ENCODE data around the gene FAM3B.
"Not testable (repeated sequence)": the region's sequence is repeated elsewhere in the genome, so short reads cannot be mapped to it uniquely, and the experiment has no call there.

FAM3B gene

DNA sequence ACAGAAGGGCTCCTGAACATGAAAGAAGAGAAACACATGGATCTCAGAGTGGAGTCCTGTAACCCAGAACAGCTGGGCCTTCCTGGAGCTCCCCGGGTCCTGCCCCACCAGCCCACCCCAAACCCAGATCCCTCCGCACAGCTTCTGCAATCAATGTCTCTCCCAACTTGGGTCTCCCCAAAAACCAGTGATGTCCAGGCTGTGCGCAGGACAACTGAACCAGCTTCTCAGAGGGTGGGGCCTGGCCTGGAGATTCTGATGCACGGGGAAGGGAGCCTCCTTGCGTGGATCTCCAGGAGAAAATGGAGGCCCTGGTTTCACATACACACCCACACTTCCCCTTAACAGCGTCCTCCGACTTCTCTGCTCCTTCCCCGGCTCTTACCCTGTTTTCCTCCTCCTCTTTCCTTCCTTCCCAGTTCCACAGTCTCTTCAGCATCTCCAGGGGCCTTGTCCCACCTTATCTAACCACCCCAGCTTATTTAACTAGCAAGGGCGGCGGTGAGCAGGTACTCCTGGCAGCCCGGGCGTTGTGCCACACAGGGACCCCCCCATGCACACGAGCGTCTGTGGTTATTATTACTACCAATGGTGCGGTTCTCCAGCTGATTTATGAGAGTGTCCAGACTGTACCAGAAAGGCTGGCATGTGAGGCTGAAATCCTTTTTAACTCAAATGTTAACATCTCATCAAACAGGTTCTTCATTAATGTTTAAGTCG is 34.0 kb downstream of the FAM3B start:
- DNase-seq (ENCODE audit: low read depth) = no peak

GRCh38 chr21:41357546-41357945 is 40.9 kb downstream of the FAM3B start:
- no peak for DNase-seq (ENCODE audit: low read depth)

DNA sequence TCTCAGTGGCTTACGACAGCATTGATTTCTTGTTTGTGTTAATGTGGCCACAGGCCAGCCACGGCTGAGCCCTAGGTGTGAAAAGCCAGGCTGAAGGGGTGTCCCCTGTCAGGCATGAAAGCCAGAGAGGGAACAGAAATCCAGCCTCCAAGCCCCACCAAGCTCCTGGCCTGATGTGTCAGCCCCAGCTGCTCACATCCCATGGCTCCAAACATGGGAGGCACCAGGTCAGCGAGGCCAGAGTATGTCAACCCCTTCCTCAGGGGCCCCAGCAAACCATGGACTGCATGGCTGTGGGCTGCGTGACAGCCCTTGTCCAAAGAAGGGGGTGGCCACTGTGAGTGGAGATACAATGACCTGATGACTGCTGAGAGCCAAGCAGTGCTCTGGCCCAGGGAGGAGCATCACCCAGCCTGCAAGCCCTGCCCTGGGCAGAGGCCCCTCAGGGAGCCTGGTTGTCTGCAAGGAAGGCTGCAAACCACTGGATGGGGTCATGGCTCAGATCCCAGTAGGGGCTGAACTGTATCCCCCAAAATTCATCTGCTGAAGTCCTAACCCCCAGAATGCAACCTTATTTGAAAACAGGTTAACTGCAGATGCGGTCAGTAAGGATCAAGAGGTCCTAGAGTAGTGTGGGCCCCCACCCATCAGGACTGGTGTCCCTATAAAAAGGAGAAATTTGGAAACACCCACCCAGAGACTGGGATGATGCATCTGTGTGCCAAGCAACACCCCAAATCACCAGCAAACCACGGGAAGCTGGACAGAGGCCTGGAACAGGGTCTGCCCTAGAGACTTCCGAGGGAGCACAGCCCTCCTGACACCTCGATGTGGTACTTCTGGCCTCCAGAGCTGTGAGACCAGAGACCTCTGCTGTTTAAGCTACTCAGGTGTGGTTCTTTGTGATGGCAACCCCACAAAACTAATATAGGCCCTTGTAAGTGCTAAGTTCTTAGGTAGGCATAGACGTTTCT is 41.9 kb downstream of the FAM3B start:
- DNase-seq (ENCODE audit: low read depth) = no peak

DNA sequence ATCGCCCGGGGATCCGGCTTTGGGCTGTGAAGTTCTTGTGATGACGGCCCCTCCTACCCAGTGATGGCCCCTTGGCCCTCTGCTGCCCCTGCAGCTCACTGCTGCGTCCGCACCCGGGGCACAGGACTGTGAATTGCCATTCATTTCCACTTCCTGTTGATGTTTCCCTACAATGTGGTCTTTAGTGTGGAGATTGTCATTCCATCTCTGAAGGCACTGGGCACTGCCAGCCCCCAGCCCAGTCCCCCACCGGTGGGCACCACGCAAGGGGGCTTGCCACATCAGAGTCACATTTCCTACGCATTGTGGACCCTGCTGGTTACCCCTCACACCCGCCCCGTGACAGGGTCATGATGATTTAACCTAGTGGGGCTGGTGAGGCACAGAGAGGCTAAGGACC is 42.7 kb downstream of the FAM3B start:
- DNase-seq (ENCODE audit: low read depth) = no peak

DNA sequence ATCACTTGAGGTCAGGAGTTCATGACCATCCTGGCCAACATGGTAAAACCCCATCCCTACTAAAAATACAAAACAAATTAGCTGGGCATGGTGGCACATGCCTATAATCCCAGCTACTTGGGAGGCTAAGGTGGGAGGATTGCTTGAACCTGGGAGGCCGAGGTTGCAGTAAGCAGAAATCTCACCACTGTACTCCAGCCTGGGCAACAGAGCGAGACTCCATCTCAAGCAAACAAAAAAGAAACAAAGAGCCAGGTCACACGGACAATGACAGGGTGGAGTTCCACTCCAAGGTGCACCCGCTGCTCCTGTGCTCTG is 43.1 kb downstream of the FAM3B start:
- not testable (repeated sequence) for DNase-seq (ENCODE audit: low read depth)

DNA sequence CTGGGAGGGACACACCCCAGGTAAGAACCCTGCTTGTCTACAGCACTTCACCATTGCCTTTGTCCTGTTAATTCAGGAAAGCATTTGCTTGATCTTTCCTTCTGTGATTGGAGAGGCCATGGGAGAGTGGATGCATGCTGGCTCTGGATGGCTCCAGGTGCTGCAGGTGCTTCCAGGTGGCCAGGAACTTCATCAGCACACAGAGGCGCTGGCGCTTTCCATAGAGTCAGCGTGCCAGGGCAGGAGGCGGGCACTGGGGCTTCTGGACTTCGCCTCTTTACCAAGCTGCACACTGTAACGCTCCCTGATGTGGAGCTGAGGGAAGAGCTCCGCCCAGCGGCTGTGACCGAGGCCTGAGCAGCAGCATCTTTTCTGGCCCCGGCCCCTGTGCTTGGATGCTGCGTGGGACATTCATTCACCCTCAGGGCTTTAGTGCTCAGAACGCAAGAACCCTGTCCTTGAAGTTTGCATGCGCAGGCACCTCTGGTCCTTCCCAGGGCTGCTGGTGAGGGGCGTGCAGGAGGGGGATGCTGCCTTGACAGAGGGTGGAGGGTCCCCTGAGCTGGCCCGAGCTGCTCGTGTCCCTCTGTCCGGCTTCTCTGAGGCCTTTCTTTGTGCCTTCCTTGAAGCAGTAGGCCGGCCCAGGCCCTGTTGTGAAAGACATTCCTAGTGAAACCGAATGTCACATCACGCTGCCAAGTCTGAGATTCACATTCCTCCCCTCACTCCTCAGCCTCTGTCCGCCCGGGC is 43.6 kb downstream of the FAM3B start:
- no peak for DNase-seq (ENCODE audit: low read depth)

- no peak for DNase-seq (ENCODE audit: low read depth)
Measured at GRCh38 chr21:41361053-41361785, 44.6 kb downstream of the FAM3B start.

GRCh38 chr21:41361786-41362604 is 45.4 kb downstream of the FAM3B start, which contains the start of gene MX2:
Gene MX2 (plus strand): TSS chr21:41362027. CDS start chr21:41376907, 14,880 bp downstream.
- DNase-seq (ENCODE audit: low read depth) = peak; percentile 71

DNA sequence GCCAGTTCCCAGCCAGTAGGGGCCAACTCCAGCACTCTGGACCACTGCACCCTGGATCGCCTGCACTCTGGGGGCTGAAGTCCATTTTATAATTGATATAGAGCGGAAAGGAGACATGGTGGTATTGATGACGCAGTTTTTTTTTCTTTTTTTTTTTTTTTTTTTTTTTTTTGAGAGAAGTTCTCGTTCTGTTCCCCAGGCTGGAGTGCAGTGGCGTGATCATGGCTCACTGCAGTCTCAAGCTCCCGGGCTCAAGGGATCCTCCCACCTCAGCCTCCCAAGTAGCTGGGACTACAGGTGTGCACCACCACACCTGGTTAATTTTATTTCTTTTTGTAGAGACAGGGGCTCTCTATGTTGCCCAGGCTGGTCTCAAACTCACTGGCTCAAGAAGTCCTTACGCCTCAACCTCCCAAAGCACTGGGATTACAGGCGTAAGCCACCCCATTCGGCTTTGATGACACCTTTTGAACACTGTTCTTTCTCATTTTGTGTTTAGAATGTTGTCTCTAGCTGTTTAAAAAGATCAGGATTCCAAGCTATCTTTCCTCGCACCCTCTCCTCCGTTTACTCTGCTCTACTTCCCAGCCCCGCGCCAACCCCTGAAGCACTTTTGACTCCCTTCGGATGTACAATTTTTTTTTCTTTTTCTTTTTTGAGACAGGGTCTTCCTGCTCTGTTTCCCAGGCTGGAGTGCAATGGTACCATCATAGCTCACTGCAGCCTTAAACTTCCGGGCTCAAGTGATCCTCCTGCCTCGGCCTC is 46.2 kb downstream of the FAM3B start:
- DNase-seq (ENCODE audit: low read depth) = no peak

DNA sequence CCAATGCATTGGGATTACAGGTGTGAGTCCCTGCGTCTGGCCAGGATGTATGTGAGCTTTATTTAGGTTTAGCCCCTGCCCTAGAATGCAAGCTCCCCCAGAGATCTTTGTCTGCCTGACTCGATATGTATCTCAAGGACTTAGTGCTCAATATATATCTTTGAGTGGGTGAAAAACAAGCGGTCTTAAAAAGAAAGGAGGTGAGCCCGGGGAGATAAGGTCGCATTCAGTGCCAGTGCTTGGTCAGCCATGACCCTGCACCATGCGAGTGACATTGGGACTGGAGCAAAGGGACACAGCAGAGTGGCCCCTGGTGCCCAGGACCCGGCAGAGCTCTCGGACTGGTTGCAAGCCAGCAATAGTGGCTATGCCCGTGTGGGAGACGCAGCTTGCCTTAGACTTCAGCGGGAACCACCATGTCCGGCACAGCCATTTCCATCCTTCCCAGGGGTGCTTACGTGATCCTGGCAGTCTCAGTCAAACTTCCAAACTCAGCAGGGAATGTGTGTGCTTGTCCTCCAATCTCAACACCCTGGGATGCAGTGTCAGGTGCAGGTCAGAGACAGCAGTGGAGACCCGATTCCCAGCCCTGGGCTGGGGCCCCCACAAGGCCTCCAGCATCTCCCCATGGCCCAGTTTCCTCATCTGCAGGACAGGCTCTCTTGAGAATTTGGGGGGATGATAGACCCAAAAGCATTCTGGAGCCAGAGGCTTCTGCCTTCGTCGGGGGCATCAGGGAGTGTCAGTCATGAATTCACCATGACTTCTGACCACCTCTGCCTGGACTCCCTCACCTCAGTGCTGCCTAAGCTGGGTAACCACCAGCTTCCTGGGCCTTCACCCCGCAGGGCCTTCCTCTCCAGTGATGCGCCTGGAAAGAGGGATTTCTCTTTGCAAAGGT is 47.0 kb downstream of the FAM3B start:
- DNase-seq (ENCODE audit: low read depth) = no peak

DNA sequence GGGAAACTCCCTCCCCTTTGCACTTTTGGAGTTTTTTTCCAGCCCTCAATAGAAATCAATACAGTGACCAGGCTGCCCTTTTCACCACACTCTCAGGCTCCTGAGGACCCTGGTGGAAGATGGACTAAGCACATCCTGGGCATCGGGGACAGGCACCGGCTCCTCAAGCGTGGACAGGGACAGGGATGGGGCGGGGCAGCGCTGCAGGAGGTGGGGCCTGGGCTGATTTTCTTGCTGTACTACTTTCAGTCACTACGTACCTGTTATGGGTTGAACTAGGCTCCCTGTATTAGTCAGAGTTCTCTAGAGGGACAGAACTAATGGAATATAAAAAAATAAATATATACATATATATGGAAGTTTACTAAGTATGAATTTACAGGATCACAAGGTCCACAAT is 47.7 kb downstream of the FAM3B start:
- DNase-seq (ENCODE audit: low read depth) = no peak

DNA sequence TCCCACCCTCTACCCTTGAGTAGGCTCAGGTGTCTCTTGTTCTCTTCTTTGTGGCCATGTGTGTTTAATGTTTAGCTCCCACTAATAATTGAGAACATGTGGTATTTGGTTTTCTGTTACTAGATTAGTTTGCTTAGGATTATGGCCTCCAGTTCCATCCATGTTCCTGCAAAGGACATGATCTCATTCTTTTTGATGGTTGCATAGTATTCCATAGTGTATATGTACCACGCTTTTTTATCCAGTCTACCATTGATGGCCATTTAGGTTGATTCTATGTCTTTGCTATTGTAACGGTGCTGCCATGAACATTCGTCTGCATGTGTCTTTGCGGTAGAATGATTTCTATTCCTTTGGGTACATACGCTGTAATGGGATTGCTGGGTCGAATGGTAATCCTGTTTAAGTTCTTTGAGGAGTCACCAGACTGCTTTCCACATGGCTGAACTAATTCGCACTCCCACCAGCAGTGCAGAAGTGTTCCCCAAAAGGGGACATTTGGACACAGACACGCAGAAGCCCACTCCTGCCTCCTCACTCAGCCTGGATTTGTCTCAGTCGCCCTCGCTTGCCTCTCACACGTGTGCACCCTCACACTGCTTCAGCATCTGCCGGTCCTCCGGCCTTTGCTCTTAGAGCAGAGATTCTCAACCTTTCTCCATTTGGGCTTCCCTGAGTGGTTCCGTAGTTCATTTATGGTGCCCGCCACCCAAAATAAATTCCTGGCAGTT is 48.9 kb downstream of the FAM3B start:
- no peak for DNase-seq (ENCODE audit: low read depth)

DNA sequence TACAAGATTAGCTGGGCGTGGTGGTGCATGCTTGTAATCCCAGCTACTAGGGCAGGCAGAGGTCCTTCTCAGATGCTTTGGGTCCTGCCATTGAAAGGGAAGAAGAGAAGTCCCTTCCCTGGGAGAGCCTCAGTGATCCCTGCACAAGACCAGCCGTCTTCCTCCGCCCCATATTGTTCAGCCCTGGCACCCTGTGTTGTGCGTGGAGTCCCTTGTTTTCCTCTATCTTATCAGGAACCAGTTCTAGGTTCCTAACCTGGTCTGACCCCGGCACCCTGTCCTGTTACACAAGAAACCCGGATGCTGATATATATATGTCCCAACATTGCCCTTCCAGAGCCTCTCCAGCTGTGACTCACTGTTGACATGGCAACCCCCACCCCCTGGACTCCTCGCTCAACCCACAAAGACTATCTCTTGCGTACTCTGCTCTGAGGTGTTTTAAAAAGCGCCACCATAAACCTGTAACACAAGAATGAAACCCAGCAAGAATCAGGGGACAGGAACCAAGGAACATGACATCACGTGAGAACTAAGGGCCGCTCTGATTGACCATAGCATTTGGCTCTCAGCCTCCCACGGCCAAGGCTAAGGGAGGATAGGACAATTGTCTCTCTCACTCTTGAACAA is 50.0 kb downstream of the FAM3B start:
- no peak for DNase-seq (ENCODE audit: low read depth)

- no peak for DNase-seq (ENCODE audit: low read depth)
Measured at GRCh38 chr21:41367301-41367944, 50.8 kb downstream of the FAM3B start.

DNA sequence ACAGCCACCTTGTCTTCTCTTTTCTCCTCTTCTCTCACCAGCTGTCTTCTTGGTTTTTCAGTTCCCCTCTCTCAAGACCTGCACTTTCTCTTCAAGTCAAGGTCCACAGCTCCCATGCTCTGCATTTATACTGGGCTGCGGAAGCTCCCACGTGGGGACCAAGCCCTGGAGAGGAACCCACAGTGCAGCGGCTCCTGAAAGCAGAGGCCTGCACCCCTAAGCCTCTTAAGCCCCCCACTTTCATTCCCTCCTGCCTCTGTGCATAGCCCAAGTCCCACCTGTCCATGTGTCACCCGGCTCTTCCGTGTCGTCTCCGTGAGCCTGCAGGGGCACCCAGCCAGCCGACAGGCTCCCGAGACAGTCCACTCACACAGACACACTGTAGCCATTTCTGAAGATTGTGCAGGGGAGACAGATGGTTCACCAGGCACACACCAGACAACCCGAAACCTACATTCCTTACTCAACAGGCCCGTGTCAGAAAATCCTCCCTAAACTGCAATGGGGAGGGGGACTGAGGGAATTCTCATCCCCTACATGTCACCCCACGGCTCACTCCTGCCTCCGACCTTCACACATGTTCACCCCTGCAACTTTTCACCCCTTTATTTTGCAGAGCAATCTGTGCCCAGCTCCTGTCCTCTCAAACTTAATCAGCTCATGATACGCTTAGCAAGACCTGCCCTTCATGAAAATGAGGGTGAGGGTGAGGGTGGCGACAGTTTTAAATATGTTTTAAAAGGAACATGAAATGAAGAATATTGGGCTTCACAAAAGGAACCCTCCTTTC is 51.5 kb downstream of the FAM3B start:
- DNase-seq (ENCODE audit: low read depth) = no peak

- DNase-seq (ENCODE audit: low read depth) = no peak
Measured at GRCh38 chr21:41368735-41369104, 52.1 kb downstream of the FAM3B start.

Data from stimulated activated CD8-positive, alpha-beta memory T cell treated with anti-CD3 and anti-CD28 coated beads, Interleukin-12 subunit alpha, Interleukin-12 subunit beta, amount 100 ng/mL, for 1 hour (primary cell).